Stimulated activated CD4-positive, alpha-beta T cell treated with anti-CD3 and anti-CD28 coated beads, Interleukin-12 subunit alpha, Interleukin-12 subunit beta, amount 100 ng/mL, for 4 hours (primary cell): ENCODE data around the gene DDX10.
"Not testable (repeated sequence)": the region's sequence is repeated elsewhere in the genome, so short reads cannot be mapped to it uniquely, and the experiment has no call there.

Source experiments
- DNase-seq: peaks from one replicate; pipeline ENCODE4 v3.0.0-alpha.2; 2020

DDX10 gene

DNA sequence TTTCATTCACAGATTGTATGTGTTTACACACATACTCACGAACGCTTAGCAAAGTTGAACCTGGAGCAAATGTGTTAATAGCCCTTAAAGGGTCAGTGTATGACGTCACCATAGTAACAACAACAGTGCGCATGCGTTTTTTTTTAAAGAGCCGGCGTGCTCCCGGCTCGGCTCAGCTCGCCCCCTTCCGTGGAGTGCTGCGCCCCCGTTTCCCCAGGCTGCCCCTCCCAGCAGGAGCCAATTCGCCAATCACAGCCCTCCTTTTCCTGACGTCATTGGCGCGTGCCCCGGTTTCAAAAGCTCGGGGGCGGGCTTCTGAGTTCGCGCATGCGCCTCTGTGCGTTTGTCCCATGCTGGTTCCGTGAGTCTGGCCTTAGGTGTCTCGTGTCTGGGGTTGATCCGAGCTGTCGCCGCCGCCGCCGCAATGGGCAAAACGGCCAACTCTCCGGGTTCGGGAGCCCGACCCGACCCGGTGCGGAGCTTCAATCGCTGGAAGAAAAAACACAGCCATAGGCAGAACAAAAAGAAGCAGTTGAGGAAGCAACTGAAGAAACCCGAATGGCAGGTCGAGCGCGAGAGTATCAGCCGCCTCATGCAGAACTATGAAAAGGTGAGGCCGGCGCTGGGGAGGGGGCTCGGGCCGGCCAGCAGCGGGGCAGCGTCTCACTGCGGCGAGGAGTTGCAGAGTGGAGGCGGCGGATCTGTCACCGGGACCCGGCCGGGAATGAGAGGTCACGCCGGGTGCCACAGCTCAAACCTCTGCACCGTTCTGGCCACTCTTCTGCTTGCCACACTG is at the start of gene DDX10:
TSS of gene DDX10 (plus strand) at position 340 of the 796 bp plus-strand sequence. CDS start at position 425, 85 bp downstream.
- DNase-seq = peak; percentile 96

DNA sequence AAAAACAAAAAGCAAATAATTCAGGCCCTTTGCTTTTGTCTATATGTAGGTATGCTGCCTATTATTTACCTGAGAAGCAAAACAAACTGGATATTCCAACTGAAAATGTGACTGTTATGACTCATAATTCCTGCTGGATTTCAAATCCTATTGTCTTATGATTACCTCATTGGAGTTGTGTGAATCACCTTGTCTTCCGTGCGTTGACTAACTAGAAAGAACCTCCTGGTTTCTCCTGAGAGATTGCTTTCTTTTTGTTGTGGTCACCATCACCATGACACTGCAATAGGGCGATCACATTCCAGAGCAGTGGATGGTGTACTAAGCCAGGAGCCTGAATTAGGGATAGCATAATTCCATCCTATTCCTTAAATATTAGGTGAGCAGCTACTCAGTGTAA is 48.3 kb upstream of the DDX10 start:
- DNase-seq = no peak

DNA sequence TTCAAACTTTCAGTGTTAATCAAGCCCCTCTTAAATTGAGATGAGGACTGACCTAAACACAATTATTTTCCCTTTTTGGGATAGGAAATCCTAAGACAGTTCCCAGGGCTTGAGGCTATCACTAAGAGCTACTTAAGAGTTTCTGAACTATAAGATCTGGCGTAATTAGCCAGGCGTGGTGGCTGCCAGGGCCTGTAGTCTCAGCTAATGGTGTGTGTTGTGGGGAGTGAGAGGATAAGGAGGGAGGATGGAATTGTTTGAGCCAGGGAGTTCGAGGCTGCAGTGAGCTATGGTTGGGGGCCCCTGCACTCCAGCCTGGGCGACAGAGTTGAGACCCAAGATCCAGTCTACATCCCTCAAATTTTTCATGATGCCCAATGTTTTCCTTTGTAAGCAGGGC is 47.8 kb upstream of the DDX10 start:
- no peak for DNase-seq

DNA sequence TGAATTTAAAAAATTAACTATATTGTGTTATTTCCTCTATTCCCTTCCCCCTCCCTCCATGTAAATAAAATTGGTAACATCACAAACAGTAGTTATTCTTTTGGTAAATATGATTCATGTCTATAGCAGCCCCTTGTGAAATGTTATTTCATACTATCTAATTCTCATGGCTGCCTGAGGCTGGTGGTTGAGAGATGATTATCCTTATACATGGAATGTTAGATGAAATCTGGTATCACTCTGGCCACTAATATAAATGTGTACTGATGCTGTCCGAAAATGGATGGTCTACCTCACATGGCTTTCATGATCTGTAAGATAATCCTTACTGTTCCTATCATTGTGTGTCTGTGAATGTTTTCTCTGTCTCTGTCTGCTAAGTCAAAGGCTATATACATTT is 46.3 kb upstream of the DDX10 start:
- no peak for DNase-seq

DNA sequence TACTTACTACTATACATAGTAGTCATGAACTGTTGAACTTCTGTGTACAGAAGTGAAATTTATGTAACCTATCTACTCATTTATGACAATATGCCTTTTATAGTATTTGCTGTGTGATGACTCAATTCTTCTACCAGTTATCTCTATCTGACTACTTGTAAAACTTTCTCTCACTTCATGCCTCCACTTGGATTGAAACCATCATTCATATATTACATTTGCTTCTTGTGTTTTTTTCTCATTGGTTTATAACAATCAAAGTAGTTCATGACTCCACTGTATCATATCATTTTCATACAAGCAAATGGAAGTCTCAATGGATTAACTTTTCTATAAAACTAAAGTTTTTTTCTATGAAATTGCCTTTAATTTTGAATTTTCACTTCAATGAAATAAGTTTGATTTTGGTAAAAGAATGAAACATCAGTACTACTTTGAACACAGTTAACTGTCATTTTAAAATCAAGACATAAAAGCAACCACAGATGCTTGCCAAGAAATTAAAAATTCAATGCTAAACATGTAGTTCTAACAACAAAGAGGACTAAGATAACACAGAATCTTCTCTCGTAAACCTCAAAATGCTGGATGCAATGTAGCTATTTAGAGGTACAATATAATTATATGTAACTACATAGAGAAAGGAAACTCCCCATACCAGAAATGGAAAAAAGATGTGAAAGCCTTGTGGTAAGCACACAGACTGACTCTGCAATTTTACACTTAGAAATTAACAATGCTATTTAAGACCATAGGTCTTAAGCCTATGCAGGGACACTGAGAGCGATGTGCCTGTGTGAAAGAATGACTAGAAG is 43.7 kb upstream of the DDX10 start:
- no peak for DNase-seq

DNA sequence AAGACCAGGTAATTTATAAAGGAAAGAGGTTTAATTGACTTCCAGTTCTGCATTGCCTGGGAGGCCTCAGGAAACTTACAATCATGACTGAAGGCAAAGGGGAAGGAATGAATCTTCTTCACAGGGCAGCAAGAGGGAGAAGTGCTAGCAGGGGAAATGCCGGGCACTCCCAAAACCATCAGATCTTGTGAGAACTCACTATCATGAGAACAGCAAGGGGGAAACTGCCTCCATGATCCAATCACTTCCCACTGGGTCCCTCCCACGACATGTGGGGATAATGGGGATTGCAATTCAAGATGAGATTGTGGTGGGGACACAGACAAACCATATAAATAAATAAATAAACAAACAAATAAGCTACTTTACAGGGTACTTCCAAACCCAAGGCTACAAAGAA is 42.5 kb upstream of the DDX10 start:
- DNase-seq = no peak

DNA sequence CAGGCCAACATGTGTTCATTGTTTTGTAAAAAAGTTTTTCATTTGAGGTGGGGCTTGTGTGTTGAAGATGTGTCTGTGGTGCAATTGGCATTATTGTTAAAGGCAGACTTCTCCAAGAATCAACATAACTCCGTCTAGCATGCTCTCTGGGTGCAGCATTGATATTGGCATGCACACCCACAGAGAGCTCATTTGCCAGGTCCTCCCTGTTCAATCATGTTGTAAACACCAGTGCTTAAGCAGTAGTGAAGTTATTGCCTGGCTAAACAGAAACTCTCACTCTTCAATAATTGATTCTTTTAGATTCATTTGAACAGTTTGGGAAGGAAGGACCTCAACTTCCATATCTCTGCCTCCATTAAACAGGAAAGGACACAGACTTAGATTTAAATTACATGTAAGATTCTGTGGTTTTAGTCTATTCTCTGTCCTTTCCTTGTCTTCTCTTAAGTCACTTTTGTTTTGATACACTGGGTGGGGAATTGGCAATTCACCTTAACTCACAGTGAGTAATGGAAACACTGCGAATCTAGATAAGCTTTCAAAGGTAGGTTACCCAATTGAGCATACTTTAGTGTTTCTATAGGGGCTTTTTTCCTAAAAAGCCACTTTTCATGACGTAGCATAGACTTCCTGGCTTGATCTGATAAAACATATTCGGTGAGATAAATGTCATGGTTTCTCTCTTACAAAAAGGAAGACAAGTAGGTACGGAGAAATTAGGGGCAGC is 40.5 kb upstream of the DDX10 start:
- no peak for DNase-seq

DNA sequence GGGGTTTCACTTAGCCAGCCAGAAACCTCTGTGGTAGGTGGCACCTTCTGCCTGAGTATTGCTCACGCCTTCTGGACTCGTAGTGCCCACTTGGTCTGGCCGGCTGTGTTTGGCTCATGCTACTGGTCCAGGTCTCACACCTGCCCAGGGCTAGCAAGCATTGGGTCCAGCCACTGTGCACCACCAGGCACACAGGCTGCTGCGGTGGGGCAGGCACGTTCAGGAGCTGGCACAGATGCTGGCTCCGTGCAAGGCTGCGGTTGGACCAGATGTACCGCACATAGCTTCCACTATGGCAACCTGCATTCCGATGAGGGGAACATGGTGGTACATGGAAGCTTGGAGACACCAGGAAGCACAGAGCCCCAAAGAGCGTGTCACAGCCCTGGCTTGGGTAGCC is 36.5 kb upstream of the DDX10 start:
- no peak for DNase-seq

DNA sequence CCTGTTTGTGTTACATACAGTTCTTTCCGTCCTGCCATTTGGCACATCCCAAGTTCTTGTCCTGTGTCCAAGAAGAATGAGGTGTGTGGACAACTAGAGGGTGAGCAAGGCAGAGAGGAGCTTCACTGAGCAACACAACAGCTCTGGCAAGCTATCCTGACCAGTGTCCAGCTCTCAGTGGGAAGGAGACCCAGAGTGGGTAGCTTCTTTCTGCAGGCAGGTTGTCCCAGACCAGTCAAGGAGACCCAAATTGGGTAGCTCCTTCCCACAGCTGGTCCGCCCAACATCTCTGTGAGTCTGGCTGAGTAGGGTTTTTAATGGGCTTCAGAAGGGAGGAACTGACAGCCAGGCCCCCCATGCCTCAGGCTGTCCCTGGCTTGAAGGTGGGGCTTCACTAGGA is 36.1 kb upstream of the DDX10 start:
- DNase-seq = no peak

DNA sequence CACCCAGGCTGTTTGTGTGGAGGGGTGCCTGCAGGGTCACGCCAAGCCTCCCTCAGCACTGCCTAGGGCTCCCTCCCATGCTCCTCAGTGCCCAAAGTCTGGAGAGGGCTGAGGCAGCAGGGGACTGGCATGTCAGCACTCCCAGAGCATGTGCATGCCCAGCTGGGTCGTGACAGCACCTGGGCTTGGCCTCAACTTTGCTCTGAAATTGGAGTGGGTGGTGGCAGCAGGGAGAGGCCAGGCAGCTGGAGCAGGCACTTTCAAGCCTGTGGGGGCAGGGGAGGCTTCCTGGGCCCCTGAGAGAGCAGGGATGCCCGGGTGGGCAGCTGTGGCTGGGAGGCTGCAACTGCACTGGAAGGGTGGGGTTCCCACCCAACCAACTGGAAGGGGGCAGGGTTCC is 35.6 kb upstream of the DDX10 start:
- no peak for DNase-seq

DNA sequence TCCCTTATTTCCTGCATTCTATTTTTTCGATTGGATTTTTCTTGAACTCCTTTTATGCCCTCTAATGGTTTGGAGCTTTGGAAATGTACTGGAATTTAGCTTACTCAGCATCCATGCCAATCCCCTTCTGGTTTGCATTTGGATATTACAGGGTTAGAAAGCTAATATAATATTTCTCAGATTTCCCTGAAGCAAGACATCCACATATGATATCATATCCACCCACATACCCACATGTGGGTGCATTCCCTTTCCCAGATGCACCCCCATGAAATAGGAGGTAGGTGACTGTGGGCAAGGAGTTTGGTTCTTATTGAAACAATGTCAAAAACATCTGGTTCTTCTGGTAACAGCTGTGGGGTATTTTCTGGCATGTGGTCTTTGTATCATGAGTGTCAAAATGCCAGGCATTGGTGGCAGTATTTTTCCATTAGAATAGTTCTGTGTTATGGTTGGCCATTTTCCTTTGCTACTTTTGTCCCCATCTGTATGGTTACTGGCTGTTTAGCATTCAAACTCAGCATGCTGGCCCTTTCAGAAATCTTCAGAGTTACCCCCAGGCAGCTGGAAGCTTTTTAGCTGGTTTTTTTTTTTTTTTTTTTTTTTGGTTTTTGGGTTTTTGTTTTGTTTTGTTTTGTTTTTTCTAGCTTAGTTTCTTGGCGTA is 32.7 kb upstream of the DDX10 start:
- no peak for DNase-seq

DNA sequence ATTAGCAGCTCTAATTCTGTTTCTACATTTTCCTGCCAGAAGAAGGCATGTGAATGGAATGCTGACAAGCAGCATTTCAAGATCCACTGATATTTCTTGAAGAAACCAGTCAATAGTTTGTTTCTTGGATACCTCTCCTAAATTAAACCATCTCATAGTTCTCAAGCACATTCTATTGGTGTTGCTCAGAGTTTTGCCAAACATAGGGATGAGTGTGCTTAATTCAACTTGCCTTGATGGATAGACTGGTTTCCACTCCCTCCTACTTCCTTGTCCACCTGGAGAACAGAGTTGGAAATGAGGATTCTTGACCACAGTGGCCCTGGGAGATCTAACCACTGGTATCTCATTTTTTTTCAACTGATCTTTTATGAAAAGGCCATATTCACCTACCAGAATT is 29.8 kb upstream of the DDX10 start:
- no peak for DNase-seq

DNA sequence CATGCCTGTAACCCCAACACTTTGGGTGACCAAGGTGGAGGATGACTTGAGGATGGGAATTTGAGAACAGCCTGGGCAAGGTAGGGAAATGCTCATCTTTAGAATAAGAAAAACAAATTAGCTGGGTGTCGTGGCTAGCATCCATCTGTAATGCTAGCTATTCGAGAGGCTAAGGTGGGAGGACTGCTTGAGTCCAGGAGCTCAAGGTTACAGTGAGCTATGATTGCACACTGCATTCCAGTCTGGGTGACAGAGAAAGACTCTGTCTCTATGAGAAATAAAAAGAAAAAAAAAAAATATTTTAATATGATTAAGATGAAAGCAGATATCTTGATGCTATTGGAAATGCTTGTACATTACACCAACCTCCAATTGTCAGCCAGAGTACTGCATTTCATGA is 28.6 kb upstream of the DDX10 start:
- no peak for DNase-seq

DNA sequence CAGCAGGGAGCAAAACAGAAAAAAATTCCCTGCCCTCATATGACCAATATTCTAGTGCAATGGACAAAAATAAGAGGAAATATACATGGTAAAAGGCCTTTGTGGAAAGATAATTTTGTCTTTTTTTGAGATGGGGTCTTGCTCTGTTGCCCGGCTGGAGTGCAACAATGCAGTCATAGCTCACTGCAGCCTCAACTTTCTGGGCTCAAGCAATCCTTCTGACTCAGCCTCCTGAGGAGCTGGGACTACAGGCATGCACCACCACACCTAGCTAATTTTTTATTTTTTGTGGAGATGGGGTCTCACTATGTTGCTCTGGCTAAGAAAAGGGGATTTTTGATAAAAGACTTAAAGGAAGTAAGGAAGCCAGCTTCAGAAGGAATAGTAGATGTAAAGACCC is 25.7 kb upstream of the DDX10 start:
- DNase-seq = no peak

DNA sequence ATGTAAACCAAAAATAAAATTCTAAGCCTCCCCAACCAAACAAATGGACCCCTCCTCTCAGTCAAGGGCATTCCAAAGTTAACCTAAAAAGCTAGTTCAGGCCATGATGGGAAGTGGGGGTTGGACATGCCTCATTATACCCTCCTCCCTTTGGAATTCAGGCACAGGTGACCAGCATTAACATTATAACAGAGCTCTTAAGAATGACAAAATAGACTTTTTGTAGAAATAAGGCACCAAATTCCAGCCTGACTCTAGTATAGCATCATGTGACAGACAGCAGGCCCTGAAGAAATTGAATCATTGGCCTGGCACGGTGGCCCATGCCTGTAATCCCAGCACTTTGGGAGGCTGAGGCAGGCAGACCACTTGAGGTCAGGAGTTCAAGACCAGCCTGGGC is 23.1 kb upstream of the DDX10 start:
- not testable (repeated sequence) for DNase-seq

DNA sequence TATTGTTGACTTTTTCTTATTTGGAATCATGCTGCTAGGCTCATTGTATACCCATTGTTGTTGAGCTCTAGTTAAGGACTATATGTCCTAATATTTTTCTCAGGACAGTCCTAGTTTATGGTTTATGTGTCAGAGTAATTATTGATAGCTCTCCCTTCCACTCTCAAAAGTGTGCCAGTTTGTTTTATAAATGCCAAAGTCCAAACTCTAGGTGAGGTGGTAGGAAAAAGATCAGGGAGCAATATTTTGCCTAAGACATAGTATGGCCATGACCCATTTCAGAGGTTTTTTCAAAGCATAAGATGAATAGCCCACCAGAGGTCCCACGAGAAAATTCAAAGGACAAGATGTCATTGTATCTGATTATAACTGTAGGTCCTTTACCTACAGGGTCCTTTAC is 20.9 kb upstream of the DDX10 start:
- no peak for DNase-seq

DNA sequence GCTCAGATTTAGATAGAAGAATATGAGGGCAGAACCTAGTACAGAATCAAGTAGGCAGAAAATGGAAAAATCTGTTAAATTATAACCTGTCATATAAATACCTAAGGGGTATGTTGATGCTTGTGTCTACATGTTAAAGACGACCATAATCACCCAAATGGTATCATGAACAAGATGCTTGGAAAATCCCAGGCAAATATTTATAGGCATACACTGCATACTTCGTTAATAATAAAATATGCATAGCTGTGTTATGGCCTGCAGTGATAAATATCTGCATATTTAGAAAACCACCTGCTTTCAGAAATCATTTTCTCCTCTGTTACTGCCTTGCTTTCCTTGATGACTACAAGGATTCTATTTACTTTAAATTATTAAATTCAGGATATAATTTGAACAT is 18.9 kb upstream of the DDX10 start:
- DNase-seq = no peak

DNA sequence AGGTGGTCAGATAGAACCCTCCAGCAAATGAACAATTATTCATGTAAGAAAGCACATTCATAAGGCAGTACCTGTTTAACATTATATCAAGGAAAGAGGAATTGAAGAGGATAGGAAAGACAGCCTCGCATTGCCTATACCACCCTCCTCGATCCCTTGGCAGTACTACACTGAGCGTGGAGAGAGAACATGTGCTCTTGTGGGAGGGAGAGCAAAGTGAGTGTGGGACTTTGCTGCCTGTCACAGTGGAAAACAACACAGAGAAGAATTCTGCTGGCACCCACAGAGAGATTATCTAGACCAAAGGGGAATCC is 17.5 kb upstream of the DDX10 start:
- no peak for DNase-seq

DNA sequence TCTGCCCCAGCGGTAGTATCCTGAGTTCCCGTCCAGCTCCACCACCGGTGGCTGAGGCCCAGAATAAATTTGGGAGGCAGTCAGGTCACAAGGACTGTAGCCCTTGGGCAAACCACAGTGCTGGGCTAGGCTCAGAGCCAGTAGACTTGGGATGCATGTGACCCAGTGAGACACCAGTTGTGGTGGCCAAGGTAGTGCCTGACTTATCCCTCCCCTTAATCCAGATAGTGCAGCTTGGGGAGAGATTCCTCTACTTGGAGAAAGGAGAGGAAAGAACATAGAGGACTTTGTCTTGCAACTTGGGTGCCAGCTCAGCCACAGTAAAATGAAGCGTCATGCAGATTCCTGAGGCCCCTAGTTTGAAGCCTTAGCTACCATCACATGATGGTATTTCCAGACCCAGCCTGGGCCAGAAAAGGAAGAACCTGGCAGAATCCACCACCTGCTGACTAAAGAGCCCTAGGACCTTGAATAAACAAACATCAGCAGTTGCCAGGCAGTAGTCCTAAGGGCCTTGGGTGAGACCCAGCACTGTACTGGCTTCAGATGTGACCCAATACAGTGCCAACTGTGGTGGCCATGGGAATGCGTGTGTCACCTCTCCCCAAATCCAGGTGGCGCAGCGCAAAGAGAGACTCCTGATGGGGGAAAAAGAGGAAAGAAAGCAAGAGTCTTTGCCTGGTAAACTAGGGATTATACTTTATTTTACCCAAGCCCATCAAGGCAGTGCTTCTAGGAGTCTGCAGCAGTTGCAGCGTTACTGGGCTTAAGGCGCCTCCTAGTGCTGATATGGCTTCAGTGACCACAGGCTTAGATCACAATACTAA is 17.0 kb upstream of the DDX10 start:
- peak; percentile 56 for DNase-seq

DNA sequence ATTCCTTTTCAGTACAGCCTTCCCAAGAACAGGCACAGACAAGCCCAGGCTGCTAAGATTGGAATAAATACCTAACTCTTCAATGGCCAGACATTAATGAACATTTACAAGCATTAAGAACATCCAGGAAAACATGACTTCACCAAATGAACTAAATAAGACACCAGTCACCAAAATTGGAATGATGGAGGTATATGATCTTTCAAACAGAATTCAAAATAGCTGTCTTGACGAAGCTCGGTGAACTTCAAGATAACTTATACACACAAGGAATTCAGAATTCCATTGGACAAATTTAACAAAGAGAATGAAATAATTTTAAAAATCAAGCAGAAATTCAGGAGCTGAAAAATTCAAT is 16.4 kb upstream of the DDX10 start:
- no peak for DNase-seq

DNA sequence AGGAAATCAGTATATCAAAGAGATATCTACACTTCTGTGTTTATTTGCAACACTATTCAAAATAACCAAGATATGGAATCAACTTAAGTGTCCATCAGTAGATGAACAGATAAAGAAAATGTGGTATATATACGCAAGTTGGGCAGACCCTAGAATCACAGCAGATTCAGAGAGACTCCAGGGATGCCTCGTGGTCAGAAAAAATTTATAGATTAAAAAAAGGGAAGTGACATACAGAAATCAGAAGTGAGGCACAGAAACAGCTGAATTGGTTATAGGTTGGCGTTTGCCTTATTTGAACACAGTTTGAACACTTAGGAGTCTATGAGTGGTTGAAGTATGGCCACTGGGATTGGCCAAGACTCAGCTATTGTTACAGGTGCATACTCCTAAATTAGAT is 10.8 kb upstream of the DDX10 start:
- not testable (repeated sequence) for DNase-seq

DNA sequence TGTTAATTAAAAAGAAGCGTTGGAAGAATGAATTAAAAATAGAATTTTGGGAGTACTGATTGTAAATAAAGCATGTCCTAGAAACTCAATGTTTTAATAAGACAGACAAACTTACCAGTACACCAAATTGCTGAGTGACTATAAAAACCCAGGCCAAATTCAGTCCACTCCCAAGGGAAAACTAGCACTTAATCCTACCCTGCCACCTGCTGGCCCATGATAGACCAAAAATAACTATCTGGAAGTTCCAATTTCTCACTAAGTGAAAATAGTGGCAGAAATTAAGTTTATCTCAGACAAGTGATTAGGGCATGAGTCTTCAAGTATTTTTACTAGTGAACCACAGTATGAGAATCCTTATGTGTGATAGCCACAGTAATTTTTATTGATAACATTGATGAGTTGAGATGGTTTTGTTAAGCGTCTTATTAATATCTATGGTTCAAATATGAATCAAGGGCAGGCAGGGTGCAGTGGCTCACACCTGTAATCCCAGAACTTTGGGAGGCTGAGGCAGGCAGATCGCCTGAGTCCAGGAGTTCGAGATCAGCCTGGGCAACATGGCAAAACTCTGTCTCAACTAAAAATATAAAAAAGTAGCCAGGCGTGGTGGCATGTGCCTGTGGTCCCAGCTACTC is 9.8 kb upstream of the DDX10 start:
- no peak for DNase-seq
